Neural progenitor cell (in vitro differentiated cells): ENCODE data around the gene HS3ST2.

Experiments
- EZH2 ChIP-seq: fragments of 200-600 bp; sonication (generic); IDR thresholded peaks from 2 replicates; pipeline ENCODE4 v1.6.1; 2017; ENCODE audit warnings: antibody characterized with exemption, mild to moderate bottlenecking, moderate library complexity
- TF ChIP-seq, protein P1 (sequence below): fragments of 200-600 bp; sonication (generic); IDR thresholded peaks from 2 replicates; pipeline ENCODE4 v1.5.1; 2017; ENCODE audit warnings: antibody characterized with exemption, mild to moderate bottlenecking

DNA sequence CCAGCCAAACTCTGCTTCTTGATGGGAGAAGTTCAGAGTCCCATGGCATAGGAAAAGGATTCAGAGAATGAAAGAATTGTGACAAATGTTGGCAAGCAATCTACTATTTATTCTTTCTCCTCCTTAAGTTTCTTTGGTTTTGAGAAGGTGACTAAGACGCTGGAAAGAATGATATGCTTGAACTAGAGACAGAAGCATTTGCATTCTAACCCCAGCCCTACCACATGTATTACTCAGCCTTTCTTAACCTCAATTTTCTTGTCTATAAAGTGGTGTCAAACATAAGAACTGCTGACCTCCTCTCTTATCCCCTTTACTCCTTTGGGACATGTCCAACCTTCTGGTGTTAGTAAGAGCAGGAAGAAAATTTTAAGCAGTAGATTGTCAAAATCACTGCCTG lies 124.7 kb downstream of the HS3ST2 start:
- TF ChIP-seq, protein P1, sequence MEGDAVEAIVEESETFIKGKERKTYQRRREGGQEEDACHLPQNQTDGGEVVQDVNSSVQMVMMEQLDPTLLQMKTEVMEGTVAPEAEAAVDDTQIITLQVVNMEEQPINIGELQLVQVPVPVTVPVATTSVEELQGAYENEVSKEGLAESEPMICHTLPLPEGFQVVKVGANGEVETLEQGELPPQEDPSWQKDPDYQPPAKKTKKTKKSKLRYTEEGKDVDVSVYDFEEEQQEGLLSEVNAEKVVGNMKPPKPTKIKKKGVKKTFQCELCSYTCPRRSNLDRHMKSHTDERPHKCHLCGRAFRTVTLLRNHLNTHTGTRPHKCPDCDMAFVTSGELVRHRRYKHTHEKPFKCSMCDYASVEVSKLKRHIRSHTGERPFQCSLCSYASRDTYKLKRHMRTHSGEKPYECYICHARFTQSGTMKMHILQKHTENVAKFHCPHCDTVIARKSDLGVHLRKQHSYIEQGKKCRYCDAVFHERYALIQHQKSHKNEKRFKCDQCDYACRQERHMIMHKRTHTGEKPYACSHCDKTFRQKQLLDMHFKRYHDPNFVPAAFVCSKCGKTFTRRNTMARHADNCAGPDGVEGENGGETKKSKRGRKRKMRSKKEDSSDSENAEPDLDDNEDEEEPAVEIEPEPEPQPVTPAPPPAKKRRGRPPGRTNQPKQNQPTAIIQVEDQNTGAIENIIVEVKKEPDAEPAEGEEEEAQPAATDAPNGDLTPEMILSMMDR = no peak
- TF ChIP-seq EZH2 = no peak
